Peyer's patch (tissue), 4 donors: ENCODE data around the gene AFF2.

Experiments used
- POLR2A ChIP-seq, 2 donors: fragments of 450-650 bp; IDR thresholded peaks; one replicate each; pipeline ENCODE4 v1.5.1; 2017; ENCODE audit warnings: antibody characterized with exemption in 2 of 2, mild to moderate bottlenecking in 2 of 2, moderate library complexity in 2 of 2
- TF ChIP-seq, protein P1 (sequence below), 6 experiments: fragments of 450-650 bp in 4 of 6; fragments of 200-600 bp in 2 of 6; sonication (generic) in 1 of 6; IDR thresholded peaks; one replicate each; pipeline ENCODE4 v1.5.1; 2017 to 2019; ENCODE audit warnings: antibody characterized with exemption in 6 of 6, mild to moderate bottlenecking in 3 of 6, moderate library complexity in 1 of 6

DNA sequence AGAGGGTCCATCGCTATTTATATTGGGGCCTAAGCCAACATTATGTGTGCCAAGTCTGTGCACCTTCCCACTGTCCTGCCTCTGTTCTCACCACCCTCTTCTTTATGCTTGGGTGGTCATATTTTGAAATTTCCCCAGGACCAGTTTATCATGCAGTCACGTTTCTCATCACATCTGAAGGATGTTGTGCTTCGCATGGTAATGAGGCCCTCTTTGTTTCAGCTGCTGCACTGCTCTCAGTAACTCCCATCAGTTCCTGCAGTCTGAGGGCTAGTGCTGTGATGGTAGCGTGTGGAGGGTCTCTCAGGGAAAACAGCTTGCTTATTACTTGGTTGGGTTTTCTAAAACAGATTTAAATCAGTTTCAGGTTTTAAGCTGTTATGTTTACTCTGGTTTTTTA lies 288.0 kb downstream of the AFF2 start:
- TF ChIP-seq, protein P1, sequence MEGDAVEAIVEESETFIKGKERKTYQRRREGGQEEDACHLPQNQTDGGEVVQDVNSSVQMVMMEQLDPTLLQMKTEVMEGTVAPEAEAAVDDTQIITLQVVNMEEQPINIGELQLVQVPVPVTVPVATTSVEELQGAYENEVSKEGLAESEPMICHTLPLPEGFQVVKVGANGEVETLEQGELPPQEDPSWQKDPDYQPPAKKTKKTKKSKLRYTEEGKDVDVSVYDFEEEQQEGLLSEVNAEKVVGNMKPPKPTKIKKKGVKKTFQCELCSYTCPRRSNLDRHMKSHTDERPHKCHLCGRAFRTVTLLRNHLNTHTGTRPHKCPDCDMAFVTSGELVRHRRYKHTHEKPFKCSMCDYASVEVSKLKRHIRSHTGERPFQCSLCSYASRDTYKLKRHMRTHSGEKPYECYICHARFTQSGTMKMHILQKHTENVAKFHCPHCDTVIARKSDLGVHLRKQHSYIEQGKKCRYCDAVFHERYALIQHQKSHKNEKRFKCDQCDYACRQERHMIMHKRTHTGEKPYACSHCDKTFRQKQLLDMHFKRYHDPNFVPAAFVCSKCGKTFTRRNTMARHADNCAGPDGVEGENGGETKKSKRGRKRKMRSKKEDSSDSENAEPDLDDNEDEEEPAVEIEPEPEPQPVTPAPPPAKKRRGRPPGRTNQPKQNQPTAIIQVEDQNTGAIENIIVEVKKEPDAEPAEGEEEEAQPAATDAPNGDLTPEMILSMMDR (IDR thresholded peaks at IDR 0.05): no peak
- no peak for TF ChIP-seq POLR2A (IDR thresholded peaks at IDR 0.05)
